Neural cell (in vitro differentiated cells): Measurements from ENCODE around the gene HDAC5.

Source experiments
- EP300 ChIP-seq: fragments of 450-650 bp; conservative IDR thresholded peaks from 2 replicates; pipeline ENCODE4 v1.6.1; 2014; ENCODE audit warnings: antibody characterized with exemption, mild to moderate bottlenecking, moderate library complexity; ENCODE audit not compliant: poor library complexity, severe bottlenecking
- EZH2 ChIP-seq: fragments of 200-600, 300-800 bp; shearing (Covaris generic), sonication (generic); IDR thresholded peaks from 2 replicates; pipeline ENCODE4 v1.6.1; 2014; ENCODE audit warnings: antibody characterized with exemption, low read length, borderline replicate concordance, mild to moderate bottlenecking; ENCODE audit not compliant: insufficient read depth, poor library complexity, severe bottlenecking
- POLR2AphosphoS5 ChIP-seq: IDR thresholded peaks from 2 replicates; pipeline ENCODE4 v1.6.1; 2012
- SMC3 ChIP-seq: fragments of 450-650 bp; conservative IDR thresholded peaks from 2 replicates; pipeline ENCODE4 v1.6.1; 2014; ENCODE audit warnings: antibody characterized with exemption, mild to moderate bottlenecking, moderate library complexity; ENCODE audit not compliant: poor library complexity
- TAF1 ChIP-seq: IDR thresholded peaks from 2 replicates; pipeline ENCODE4 v1.6.1; 2012; ENCODE audit warnings: low read depth
- TF ChIP-seq, protein P1 (sequence below): fragments of 450-650 bp; IDR thresholded peaks from 2 replicates; pipeline ENCODE4 v1.5.1; 2014; ENCODE audit warnings: antibody characterized with exemption, mild to moderate bottlenecking, moderate library complexity; ENCODE audit not compliant: poor library complexity, severe bottlenecking
- TF ChIP-seq, protein P2 (sequence below): IDR thresholded peaks from 2 replicates; pipeline ENCODE4 v1.6.1; 2012; ENCODE audit warnings: borderline replicate concordance

DNA sequence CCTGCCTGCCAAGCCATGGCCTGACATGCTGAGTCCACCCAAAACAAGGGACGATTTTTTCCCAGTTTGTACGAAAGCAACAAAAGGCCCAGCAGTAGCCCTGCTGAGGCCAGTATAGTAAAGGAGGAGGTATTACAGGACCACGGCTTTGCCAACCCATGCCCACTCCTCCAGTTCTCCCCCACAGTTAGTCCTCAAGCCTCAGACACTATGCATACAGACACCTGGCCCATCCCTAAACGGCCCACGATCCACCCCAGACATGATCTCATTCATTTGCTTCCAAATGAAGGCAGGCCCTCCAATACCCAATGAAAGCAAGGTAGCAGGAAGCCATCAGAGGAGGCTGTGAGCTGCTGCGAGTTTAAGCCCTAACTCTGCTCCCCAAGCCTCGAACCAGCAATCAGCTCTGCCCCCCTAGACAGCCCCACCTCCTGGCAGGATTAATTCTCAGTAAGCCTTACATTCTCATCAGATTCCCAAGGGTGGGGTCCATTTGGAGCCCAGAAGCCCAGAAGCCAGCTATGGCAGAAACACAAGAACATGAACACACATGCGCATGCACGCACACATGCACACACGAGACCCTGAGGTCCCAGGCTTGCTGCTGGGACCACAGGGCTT is 4.9 kb downstream of the HDAC5 start:
- no peak for TF ChIP-seq SMC3
- no peak for TF ChIP-seq TAF1
- TF ChIP-seq, protein P1, sequence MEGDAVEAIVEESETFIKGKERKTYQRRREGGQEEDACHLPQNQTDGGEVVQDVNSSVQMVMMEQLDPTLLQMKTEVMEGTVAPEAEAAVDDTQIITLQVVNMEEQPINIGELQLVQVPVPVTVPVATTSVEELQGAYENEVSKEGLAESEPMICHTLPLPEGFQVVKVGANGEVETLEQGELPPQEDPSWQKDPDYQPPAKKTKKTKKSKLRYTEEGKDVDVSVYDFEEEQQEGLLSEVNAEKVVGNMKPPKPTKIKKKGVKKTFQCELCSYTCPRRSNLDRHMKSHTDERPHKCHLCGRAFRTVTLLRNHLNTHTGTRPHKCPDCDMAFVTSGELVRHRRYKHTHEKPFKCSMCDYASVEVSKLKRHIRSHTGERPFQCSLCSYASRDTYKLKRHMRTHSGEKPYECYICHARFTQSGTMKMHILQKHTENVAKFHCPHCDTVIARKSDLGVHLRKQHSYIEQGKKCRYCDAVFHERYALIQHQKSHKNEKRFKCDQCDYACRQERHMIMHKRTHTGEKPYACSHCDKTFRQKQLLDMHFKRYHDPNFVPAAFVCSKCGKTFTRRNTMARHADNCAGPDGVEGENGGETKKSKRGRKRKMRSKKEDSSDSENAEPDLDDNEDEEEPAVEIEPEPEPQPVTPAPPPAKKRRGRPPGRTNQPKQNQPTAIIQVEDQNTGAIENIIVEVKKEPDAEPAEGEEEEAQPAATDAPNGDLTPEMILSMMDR: no peak
- TF ChIP-seq, protein P2, sequence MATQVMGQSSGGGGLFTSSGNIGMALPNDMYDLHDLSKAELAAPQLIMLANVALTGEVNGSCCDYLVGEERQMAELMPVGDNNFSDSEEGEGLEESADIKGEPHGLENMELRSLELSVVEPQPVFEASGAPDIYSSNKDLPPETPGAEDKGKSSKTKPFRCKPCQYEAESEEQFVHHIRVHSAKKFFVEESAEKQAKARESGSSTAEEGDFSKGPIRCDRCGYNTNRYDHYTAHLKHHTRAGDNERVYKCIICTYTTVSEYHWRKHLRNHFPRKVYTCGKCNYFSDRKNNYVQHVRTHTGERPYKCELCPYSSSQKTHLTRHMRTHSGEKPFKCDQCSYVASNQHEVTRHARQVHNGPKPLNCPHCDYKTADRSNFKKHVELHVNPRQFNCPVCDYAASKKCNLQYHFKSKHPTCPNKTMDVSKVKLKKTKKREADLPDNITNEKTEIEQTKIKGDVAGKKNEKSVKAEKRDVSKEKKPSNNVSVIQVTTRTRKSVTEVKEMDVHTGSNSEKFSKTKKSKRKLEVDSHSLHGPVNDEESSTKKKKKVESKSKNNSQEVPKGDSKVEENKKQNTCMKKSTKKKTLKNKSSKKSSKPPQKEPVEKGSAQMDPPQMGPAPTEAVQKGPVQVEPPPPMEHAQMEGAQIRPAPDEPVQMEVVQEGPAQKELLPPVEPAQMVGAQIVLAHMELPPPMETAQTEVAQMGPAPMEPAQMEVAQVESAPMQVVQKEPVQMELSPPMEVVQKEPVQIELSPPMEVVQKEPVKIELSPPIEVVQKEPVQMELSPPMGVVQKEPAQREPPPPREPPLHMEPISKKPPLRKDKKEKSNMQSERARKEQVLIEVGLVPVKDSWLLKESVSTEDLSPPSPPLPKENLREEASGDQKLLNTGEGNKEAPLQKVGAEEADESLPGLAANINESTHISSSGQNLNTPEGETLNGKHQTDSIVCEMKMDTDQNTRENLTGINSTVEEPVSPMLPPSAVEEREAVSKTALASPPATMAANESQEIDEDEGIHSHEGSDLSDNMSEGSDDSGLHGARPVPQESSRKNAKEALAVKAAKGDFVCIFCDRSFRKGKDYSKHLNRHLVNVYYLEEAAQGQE: no peak
- no peak for TF ChIP-seq POLR2AphosphoS5
- no peak for TF ChIP-seq EP300
- TF ChIP-seq EZH2: no peak
